ENCODE results near the gene INTS11. TPM values are rescaled to one million over a fixed set of nuclear protein-coding genes. Genes with fewer than 3 reads are reported as not detected.

The INTS11 gene
- total and polyA plus RNA-seq, 9 of the 15 experiments (the other 6 are each of a cell fraction or from before 2014, with no cell fraction given): 3.6 to 183 (median 110) TPM

- no peak for TF ChIP-seq FIP1L1 (IDR thresholded peaks at IDR 0.05; ENCODE audit: low read depth, low read length, poor library complexity, severe bottlenecking)
- no peak for TF ChIP-seq MCM3 (IDR thresholded peaks at IDR 0.05)
- TF ChIP-seq SAFB (IDR thresholded peaks at IDR 0.05; ENCODE audit: borderline replicate concordance, low read depth, low read length): no peak
- TF ChIP-seq ZSCAN32 (CRISPR knock-in tag; IDR thresholded peaks at IDR 0.05): no peak
- no peak for TF ChIP-seq TAL1 (IDR thresholded peaks at IDR 0.05)
- TF ChIP-seq ZNF263 (CRISPR knock-in tag; IDR thresholded peaks at IDR 0.05; ENCODE audit: borderline replicate concordance): peak; percentile 57
- no peak for TF ChIP-seq ZNF124 (CRISPR knock-in tag; IDR thresholded peaks at IDR 0.05)
- TF ChIP-seq ATF2 (CRISPR knock-in tag; IDR thresholded peaks at IDR 0.05): no peak
- TF ChIP-seq TFAP4 (CRISPR knock-in tag; IDR thresholded peaks at IDR 0.05; ENCODE audit: borderline replicate concordance): no peak; the same call in 1 of the 2 replicates
- TF ChIP-seq ASH1L (IDR thresholded peaks at IDR 0.05; ENCODE audit: borderline replicate concordance, low read depth, partially characterized antibody): no peak
- no peak for TF ChIP-seq ZNF384 (IDR thresholded peaks at IDR 0.05; ENCODE audit: low read depth, low read length)
- TF ChIP-seq MAX (CRISPR knock-in tag; IDR thresholded peaks at IDR 0.05): no peak
- no peak for TF ChIP-seq RBBP5 (IDR thresholded peaks at IDR 0.05; ENCODE audit: borderline replicate concordance, insufficient read depth, low read length, poor library complexity, severe bottlenecking)
- TF ChIP-seq PHB2 (IDR thresholded peaks at IDR 0.05; ENCODE audit: low read depth): no peak
- no peak for TF ChIP-seq HEY1 (CRISPR knock-in tag; IDR thresholded peaks at IDR 0.05; ENCODE audit: borderline replicate concordance)
- TF ChIP-seq ZNF551 (CRISPR knock-in tag; IDR thresholded peaks at IDR 0.05): no peak
- TF ChIP-seq U2AF1 (optimal IDR thresholded peaks at IDR 0.05; ENCODE audit: low read depth, low read length): no peak
- TF ChIP-seq ARID2 (IDR thresholded peaks at IDR 0.05): no peak
- TF ChIP-seq MEF2D (tag; conservative IDR thresholded peaks at IDR 0.05; ENCODE audit: low read depth): no peak
- no peak for TF ChIP-seq THAP12 (CRISPR knock-in tag; IDR thresholded peaks at IDR 0.05)
- peak; percentile 65 for TF ChIP-seq RBFOX2 (IDR thresholded peaks at IDR 0.05; ENCODE audit: low read depth, low read length)
These were observed 27.3 kb upstream of the INTS11 start (continued) for GRCh38 chr1:1351511-1352427.

Data from K562 (cell line).